ENCODE results near the gene ATP5PD. TPM values are rescaled to one million over a fixed set of nuclear protein-coding genes. Genes with fewer than 3 reads are reported as not detected.

Gene ATP5PD
- total and polyA plus RNA-seq, 2 of the 13 experiments (the other 11 are each of a cell fraction or from before 2014, with no cell fraction given): 158 to 428 TPM

DNA sequence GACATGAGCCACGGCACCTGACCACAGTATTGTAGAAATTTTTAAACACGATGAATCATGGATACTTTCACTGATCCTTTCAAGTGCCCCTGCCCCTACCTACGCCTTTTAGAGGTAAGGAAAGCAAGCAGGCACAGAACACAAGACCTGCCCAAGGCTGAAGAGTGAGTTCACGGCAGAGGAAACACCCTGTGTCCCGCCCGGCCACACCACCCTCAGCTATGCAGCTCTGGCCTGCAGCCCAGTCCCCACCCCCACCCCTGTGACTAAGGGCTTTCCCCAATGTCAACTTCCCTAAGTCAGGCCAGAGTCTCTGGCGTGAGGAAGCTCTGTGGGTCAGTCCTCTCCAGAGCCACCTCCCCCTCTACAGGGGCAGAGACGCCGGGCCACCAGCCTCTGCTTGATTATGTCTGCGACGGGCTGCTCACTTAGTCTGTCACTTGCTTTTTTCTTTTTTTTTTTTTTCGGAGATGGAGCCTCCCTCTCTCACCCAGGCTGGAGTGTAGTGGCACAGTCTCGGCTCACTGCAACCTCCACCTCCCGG, 49.4 kb upstream of the ATP5PD start (continued):
- TF ChIP-seq, protein P1, sequence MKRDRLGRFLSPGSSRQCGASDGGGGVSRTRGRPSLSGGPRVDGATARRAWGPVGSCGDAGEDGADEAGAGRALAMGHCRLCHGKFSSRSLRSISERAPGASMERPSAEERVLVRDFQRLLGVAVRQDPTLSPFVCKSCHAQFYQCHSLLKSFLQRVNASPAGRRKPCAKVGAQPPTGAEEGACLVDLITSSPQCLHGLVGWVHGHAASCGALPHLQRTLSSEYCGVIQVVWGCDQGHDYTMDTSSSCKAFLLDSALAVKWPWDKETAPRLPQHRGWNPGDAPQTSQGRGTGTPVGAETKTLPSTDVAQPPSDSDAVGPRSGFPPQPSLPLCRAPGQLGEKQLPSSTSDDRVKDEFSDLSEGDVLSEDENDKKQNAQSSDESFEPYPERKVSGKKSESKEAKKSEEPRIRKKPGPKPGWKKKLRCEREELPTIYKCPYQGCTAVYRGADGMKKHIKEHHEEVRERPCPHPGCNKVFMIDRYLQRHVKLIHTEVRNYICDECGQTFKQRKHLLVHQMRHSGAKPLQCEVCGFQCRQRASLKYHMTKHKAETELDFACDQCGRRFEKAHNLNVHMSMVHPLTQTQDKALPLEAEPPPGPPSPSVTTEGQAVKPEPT (CRISPR knock-in tag; IDR thresholded peaks at IDR 0.05; ENCODE audit: low read depth): no peak
- TF ChIP-seq, protein P2, sequence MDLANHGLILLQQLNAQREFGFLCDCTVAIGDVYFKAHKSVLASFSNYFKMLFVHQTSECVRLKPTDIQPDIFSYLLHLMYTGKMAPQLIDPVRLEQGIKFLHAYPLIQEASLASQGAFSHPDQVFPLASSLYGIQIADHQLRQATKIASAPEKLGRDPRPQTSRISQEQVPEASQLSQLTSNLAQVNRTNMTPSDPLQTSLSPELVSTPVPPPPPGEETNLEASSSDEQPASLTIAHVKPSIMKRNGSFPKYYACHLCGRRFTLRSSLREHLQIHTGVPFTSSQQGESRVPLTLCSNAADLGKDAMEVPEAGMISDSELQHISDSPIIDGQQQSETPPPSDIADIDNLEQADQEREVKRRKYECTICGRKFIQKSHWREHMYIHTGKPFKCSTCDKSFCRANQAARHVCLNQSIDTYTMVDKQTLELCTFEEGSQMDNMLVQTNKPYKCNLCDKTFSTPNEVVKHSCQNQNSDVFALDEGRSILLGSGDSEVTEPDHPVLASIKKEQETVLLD (CRISPR knock-in tag; IDR thresholded peaks at IDR 0.05; ENCODE audit: low read depth): no peak
- TF ChIP-seq, protein P3, sequence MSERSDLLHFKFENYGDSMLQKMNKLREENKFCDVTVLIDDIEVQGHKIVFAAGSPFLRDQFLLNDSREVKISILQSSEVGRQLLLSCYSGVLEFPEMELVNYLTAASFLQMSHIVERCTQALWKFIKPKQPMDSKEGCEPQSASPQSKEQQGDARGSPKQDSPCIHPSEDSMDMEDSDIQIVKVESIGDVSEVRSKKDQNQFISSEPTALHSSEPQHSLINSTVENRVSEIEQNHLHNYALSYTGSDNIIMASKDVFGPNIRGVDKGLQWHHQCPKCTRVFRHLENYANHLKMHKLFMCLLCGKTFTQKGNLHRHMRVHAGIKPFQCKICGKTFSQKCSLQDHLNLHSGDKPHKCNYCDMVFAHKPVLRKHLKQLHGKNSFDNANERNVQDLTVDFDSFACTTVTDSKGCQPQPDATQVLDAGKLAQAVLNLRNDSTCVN (CRISPR knock-in tag; IDR thresholded peaks at IDR 0.05; ENCODE audit: borderline replicate concordance): peak; percentile 60; the same call in 1 of the 2 replicates
- TF ChIP-seq ZNF331 (CRISPR knock-in tag; IDR thresholded peaks at IDR 0.05) (peak; percentile 65; the same call in 1 of the 2 replicates), ETV6 (CRISPR knock-in tag; conservative IDR thresholded peaks at IDR 0.05) (no peak), MTA3 (CRISPR knock-in tag; IDR thresholded peaks at IDR 0.05) (no peak), MED13 (CRISPR knock-in tag; IDR thresholded peaks at IDR 0.05) (no peak), SIN3B (IDR thresholded peaks at IDR 0.05; ENCODE audit: low read length) (no peak), JUNB (CRISPR knock-in tag; IDR thresholded peaks at IDR 0.05; ENCODE audit: borderline replicate concordance) (no peak), IRX3 (CRISPR knock-in tag; IDR thresholded peaks at IDR 0.05; ENCODE audit: borderline replicate concordance, low read depth) (no peak), ZNF253 (CRISPR knock-in tag; IDR thresholded peaks at IDR 0.05; ENCODE audit: borderline replicate concordance) (no peak), PCBP2 (optimal IDR thresholded peaks at IDR 0.05; ENCODE audit: low read depth, low read length, poor library complexity, severe bottlenecking) (no peak), HNRNPH1 (optimal IDR thresholded peaks at IDR 0.05; ENCODE audit: low read depth, low read length) (no peak), FOXC1 (CRISPR knock-in tag; IDR thresholded peaks at IDR 0.05; ENCODE audit: borderline replicate concordance) (no peak), CHCHD3 (CRISPR knock-in tag; IDR thresholded peaks at IDR 0.05) (no peak), ERF (CRISPR knock-in tag; IDR thresholded peaks at IDR 0.05) (peak; percentile 71; the same call in 1 of the 2 replicates), ADNP (CRISPR knock-in tag; IDR thresholded peaks at IDR 0.05) (no peak), FOXJ3 (CRISPR knock-in tag; IDR thresholded peaks at IDR 0.05; ENCODE audit: borderline replicate concordance) (no peak), SNAI1 (CRISPR knock-in tag; IDR thresholded peaks at IDR 0.05; ENCODE audit: borderline replicate concordance) (no peak), PAF1 (CRISPR knock-in tag; IDR thresholded peaks at IDR 0.05) (no peak), NFKBIZ (CRISPR knock-in tag; IDR thresholded peaks at IDR 0.05) (no peak), HOXD1 (CRISPR knock-in tag; IDR thresholded peaks at IDR 0.05) (no peak)
- TF ChIP-seq, protein P4, sequence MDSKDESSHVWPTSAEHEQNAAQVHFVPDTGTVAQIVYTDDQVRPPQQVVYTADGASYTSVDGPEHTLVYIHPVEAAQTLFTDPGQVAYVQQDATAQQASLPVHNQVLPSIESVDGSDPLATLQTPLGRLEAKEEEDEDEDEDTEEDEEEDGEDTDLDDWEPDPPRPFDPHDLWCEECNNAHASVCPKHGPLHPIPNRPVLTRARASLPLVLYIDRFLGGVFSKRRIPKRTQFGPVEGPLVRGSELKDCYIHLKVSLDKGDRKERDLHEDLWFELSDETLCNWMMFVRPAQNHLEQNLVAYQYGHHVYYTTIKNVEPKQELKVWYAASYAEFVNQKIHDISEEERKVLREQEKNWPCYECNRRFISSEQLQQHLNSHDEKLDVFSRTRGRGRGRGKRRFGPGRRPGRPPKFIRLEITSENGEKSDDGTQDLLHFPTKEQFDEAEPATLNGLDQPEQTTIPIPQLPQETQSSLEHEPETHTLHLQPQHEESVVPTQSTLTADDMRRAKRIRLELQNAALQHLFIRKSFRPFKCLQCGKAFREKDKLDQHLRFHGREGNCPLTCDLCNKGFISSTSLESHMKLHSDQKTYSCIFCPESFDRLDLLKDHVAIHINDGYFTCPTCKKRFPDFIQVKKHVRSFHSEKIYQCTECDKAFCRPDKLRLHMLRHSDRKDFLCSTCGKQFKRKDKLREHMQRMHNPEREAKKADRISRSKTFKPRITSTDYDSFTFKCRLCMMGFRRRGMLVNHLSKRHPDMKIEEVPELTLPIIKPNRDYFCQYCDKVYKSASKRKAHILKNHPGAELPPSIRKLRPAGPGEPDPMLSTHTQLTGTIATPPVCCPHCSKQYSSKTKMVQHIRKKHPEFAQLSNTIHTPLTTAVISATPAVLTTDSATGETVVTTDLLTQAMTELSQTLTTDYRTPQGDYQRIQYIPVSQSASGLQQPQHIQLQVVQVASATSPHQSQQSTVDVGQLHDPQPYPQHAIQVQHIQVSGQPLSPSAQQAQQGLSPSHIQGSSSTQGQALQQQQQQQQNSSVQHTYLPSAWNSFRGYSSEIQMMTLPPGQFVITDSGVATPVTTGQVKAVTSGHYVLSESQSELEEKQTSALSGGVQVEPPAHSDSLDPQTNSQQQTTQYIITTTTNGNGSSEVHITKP (CRISPR knock-in tag; IDR thresholded peaks at IDR 0.05; ENCODE audit: low read depth): 0 out of 2 replicates have a peak, but pooled peaks have one; percentile 60
